ENCODE data around the gene ST7. TPM values are rescaled to one million over a fixed set of nuclear protein-coding genes. Genes with fewer than 3 reads are reported as not detected.
"Not testable (repeated sequence)": the region's sequence is repeated elsewhere in the genome, so short reads cannot be mapped to it uniquely, and the experiment has no call there.

Gene ST7
- total and polyA plus RNA-seq, 2 donors (not counting 1 experiment from before 2014, with no cell fraction given) = 2.3 to 4.6 TPM

DNA sequence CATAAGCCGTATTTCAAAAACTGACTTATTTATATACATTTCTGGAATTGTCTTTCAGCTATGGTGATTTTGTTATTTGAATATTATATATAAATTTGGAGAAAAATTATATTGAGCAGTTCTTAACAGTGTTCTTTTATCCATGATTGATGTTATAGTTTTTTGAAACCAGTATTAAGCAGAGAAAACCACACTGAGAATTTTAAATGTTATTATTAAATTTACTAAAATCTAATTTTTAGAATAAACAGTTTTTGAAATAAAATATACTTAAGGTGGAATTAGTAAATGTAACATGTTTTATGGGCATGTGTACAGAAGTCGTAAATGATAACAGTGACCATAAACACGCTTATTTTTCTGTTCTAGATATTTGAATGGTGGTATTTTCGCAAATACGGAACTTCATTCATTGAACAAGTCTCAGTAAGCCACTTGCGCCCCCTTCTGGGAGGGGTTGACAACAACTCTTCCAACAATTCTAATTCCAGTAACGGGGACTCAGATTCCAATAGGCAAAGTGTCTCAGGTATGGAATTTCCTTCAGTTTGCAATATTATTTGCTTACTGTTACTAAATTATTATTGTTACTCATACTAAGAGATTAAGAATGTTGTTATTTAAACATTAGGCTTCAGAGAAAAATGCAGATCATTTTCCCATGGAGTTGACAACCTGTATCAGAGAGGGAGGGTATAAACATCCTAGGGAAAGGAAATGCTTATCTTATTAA, 166.1 kb downstream of the ST7 start:
- no peaks in the 10 kb centered on the region for H3K79me2 ChIP-seq (ENCODE audit: control insufficient read depth, insufficient read depth, low read length)
- ChIA-PET POLR2A (no interaction called here), CTCF (interaction anchor here (0.8 to 12.6 kb wide), 8 partner anchors 8 to 201 kb away, joined by 3 to 226 read pairs (median 8); no protein-coding TSS in a partner anchor)
- H3K27me3 ChIP-seq (replicated peaks in 1 of 4; ENCODE audit: control extremely low read depth in 1 of 4, control insufficient read depth in 3 of 4, insufficient read depth in 4 of 4, low read length in 3 of 4) = no peaks in the 10 kb centered on the region
- no peak overlapping the region for H2AFZ ChIP-seq (ENCODE audit: insufficient read depth, low read depth, low read length, poor library complexity, severe bottlenecking)
- no peaks in the 10 kb centered on the region for H3K4me1 ChIP-seq (ENCODE audit: control insufficient read depth in 2 of 2, insufficient read depth in 2 of 2, low read length in 2 of 2)
- H3K36me3 ChIP-seq (replicated peaks in 1 of 2; ENCODE audit: control extremely low read depth in 1 of 2, control insufficient read depth in 1 of 2, extremely low read depth in 1 of 2, insufficient read depth in 2 of 2, low read length in 1 of 2) = no peaks in the 10 kb centered on the region
- no peaks in the 10 kb centered on the region for H3K9me3 ChIP-seq (ENCODE audit: control extremely low read depth in 1 of 3, control insufficient read depth in 2 of 3, insufficient read depth in 1 of 3, low read length in 2 of 3)
- Mint-ChIP-seq H3K27me3 (no peaks in the 10 kb centered on the region), H3K4me1 (no peaks in the 10 kb centered on the region), H3K27ac (no peak overlapping the region), H3K9me3 (ENCODE audit: insufficient read depth) (no peaks in the 10 kb centered on the region), H3K4me3 (no peak overlapping the region)
- no peak overlapping the region for H3K9ac ChIP-seq (ENCODE audit: low read length)
- TF ChIP-seq EZH2 (IDR thresholded peaks at IDR 0.05; ENCODE audit: borderline replicate concordance, insufficient read depth, low read depth, low read length, poor library complexity, severe bottlenecking) (no peak), CTCF (IDR thresholded peaks at IDR 0.05) (peak; percentile 89)
- no peak overlapping the region for H3K27ac ChIP-seq (ENCODE audit: low read length in 2 of 2)
- no CpG with 5 or more reads among the region's 7 CpGs for WGBS (ENCODE audit: insufficient coverage)
- H4K20me1 ChIP-seq (ENCODE audit: control insufficient read depth, insufficient read depth, low read length, poor library complexity, severe bottlenecking) = no peaks in the 10 kb centered on the region
- intact Hi-C loops (cut with micrococcal nuclease) = loop anchor here (1.0 to 2.0 kb wide), 3 partner anchors 131 to 189 kb away; no protein-coding TSS in a partner anchor
- H3K4me2 ChIP-seq (replicated peaks; ENCODE audit: low read depth, low read length, poor library complexity, severe bottlenecking) = no peak overlapping the region
- H3K4me3 ChIP-seq (ENCODE audit: control extremely low read depth in 1 of 5, extremely low read depth in 1 of 5, insufficient read depth in 1 of 5, low read depth in 2 of 5, low read length in 4 of 5) = no peak overlapping the region
- DNase-seq = peak; percentile 74
- peak; percentile 65 for ATAC-seq (ENCODE audit: low read depth)

GRCh38 chr7:117120321-117120720, 167.0 kb downstream of the ST7 start:
- H3K79me2 ChIP-seq (ENCODE audit: control insufficient read depth, insufficient read depth, low read length); H3K9ac ChIP-seq (ENCODE audit: low read length); H3K4me3 Mint-ChIP-seq; H3K27me3 ChIP-seq (replicated peaks in 1 of 4; ENCODE audit: control extremely low read depth in 1 of 4, control insufficient read depth in 3 of 4, insufficient read depth in 4 of 4, low read length in 3 of 4); H4K20me1 ChIP-seq (ENCODE audit: control insufficient read depth, insufficient read depth, low read length, poor library complexity, severe bottlenecking); H3K27me3 Mint-ChIP-seq; H3K4me1 ChIP-seq (ENCODE audit: control insufficient read depth in 2 of 2, insufficient read depth in 2 of 2, low read length in 2 of 2); H3K27ac ChIP-seq (ENCODE audit: low read length in 2 of 2); ATAC-seq (ENCODE audit: low read depth); POLR2A ChIA-PET; H3K9me3 Mint-ChIP-seq (ENCODE audit: insufficient read depth); H3K27ac Mint-ChIP-seq; H3K36me3 ChIP-seq (replicated peaks in 1 of 2; ENCODE audit: control extremely low read depth in 1 of 2, control insufficient read depth in 1 of 2, extremely low read depth in 1 of 2, insufficient read depth in 2 of 2, low read length in 1 of 2); H3K4me1 Mint-ChIP-seq; DNase-seq; H2AFZ ChIP-seq (ENCODE audit: insufficient read depth, low read depth, low read length, poor library complexity, severe bottlenecking); H3K9me3 ChIP-seq (ENCODE audit: control extremely low read depth in 1 of 3, control insufficient read depth in 2 of 3, insufficient read depth in 1 of 3, low read length in 2 of 3); H3K4me2 ChIP-seq (replicated peaks; ENCODE audit: low read depth, low read length, poor library complexity, severe bottlenecking); intact Hi-C loops (cut with micrococcal nuclease); H3K4me3 ChIP-seq (ENCODE audit: control extremely low read depth in 1 of 5, extremely low read depth in 1 of 5, insufficient read depth in 1 of 5, low read depth in 2 of 5, low read length in 4 of 5): not testable (repeated sequence)
- CTCF ChIA-PET = interaction anchor here (0.8 to 12.6 kb wide), 8 partner anchors 9 to 204 kb away, joined by 3 to 226 read pairs (median 6); no protein-coding TSS in a partner anchor
- WGBS (ENCODE audit: insufficient coverage) = 100% methylated on average over 1 of the region's 1 CpG

DNA sequence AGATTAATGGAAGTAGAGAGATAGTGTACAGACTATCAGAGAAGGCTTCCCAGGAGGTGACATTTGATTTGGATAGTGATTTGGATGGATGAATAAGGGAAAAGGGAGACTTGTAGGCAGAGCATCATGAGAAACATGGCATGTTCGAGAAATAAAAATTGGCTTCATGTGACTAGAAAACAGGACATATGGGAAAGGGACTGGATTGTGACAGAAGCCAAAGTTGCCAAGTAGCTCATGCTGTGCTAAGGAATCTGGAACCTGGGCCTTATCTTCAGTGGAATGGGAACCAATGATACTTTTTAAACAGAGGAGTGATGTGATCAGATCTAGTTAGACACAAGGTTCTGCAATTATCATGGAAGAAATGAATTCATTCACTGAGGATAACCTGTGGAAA, 168.7 kb downstream of the ST7 start:
- ATAC-seq (ENCODE audit: low read depth); POLR2A ChIA-PET; H3K27ac ChIP-seq (ENCODE audit: low read length in 2 of 2); H3K4me3 ChIP-seq (ENCODE audit: control extremely low read depth in 1 of 5, extremely low read depth in 1 of 5, insufficient read depth in 1 of 5, low read depth in 2 of 5, low read length in 4 of 5); H3K27ac Mint-ChIP-seq; H3K36me3 ChIP-seq (replicated peaks in 1 of 2; ENCODE audit: control extremely low read depth in 1 of 2, control insufficient read depth in 1 of 2, extremely low read depth in 1 of 2, insufficient read depth in 2 of 2, low read length in 1 of 2); H3K9me3 Mint-ChIP-seq (ENCODE audit: insufficient read depth); H4K20me1 ChIP-seq (ENCODE audit: control insufficient read depth, insufficient read depth, low read length, poor library complexity, severe bottlenecking); intact Hi-C loops (cut with micrococcal nuclease); H3K4me1 ChIP-seq (ENCODE audit: control insufficient read depth in 2 of 2, insufficient read depth in 2 of 2, low read length in 2 of 2); H3K4me3 Mint-ChIP-seq; H2AFZ ChIP-seq (ENCODE audit: insufficient read depth, low read depth, low read length, poor library complexity, severe bottlenecking); H3K79me2 ChIP-seq (ENCODE audit: control insufficient read depth, insufficient read depth, low read length); H3K27me3 Mint-ChIP-seq; H3K4me2 ChIP-seq (replicated peaks; ENCODE audit: low read depth, low read length, poor library complexity, severe bottlenecking); DNase-seq; H3K4me1 Mint-ChIP-seq; H3K27me3 ChIP-seq (replicated peaks in 1 of 4; ENCODE audit: control extremely low read depth in 1 of 4, control insufficient read depth in 3 of 4, insufficient read depth in 4 of 4, low read length in 3 of 4); H3K9ac ChIP-seq (ENCODE audit: low read length); H3K9me3 ChIP-seq (ENCODE audit: control extremely low read depth in 1 of 3, control insufficient read depth in 2 of 3, insufficient read depth in 1 of 3, low read length in 2 of 3): not testable (repeated sequence)
- CTCF ChIA-PET = interaction anchor here (0.7 to 12.6 kb wide), 7 partner anchors 11 to 1165 kb away, joined by 3 to 226 read pairs (median 4); no protein-coding TSS in a partner anchor
- 100% methylated on average over 1 of the region's 1 CpG for WGBS (ENCODE audit: insufficient coverage)
